GM18508 (cell line): ENCODE data around the gene FCGR3B.
"Not testable (repeated sequence)": the region's sequence is repeated elsewhere in the genome, so short reads cannot be mapped to it uniquely, and the experiment has no call there.

Source experiments
- ATAC-seq: cut with Tn5 transposase; IDR thresholded peaks from one replicate; pipeline ENCODE4 v1.9.1; 2021; ENCODE audit warnings: moderate number of reproducible peaks; ENCODE audit not compliant: insufficient read depth, unreplicated experiment

The FCGR3B gene

DNA sequence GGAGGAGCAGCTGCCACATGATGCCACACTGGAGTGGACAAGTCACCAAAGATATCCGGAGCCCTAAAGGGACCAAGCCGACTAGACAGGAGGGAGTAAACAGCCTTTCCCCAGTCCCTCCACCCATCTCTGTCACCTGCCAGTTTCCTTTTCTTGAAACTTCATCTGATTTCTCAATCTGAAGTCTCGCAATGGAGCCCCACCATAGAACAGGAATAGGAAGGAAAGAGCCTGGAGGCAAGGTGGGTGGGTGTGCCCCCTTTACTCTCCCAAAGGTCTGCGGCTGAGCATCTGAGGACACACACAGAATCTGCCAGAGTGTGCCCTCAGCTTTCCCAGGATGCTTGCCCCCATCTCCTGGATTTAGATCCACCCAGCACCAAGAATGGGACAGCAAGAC is at the start of gene FCGR3B:
Gene FCGR3B (minus strand): TSS at position 101 of the 400 bp plus-strand sequence. CDS start 82 bp downstream, at position 19.
- no peak for ATAC-seq

DNA sequence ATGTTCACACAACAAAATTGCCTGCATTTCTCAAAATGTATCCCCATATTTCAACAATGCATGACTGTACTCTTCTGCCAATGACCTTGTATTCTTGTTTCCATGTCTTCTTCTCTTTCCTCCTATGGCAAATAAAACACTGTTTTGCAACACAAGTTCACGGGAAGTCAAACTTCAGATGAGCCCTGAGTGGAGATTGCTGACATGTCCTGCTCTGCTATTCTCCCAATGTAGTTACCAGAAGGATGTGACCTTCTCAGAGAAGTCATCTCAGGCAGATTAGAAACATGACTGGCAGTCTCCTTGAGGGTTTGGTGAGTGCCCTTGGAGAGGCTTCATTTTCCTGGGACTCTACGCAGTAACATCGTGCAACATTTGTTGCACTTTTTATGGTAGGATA is 47.5 kb upstream of the FCGR3B start:
- no peak for ATAC-seq

DNA sequence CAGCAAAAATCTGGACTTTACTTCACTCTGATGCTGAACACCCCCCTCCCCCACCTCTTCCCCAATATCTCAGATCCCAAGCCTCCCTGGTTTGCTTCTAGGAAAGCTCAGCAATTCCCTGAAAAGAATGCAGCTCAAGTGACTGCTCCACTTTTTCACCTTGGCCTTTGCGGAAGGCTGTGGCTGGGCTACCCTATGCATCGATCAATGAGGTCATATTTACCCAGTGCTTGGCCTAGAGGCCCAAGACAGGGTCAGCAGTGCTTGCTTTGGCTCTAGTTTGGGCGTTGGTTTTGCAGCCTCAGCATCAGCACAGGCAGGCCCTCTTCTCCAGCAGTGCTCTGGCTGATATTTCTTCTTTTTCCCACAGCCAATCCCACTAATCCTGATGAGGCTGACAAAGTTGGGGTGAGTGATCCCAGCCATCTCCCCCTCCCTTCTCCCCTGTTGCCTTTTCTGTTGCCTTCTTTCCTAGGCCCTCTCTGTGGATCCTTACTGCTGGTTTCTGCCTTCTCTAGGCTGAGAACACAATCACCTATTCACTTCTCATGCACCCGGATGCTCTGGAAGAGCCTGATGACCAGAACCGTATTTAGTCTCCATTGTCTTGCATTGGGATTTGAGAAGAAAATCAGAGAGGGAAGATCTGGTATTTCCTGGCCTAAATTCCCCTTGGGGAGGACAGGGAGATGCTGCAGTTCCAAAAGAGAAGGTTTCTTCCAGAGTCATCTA is 46.1 kb upstream of the FCGR3B start:
- ATAC-seq, result no peak

DNA sequence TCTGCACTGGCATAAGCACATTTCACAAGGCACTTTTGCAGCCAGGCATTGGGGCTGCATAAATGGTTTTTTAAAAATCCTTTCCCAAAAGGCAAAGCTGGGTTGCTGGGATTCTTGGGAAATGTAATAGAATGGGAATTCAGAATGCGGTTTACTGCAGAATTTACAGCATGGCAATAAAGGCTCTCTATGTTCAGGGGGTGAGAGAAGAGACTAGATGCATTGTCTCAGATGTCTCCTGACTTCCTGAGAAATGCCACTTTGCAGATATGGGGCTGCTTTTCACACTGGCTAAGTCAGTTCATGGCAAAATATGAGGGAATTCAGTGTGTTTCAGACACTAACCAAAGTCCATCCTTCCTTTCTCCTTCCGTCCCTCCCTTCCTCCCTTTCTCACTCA is 45.5 kb upstream of the FCGR3B start:
- ATAC-seq, result no peak

DNA sequence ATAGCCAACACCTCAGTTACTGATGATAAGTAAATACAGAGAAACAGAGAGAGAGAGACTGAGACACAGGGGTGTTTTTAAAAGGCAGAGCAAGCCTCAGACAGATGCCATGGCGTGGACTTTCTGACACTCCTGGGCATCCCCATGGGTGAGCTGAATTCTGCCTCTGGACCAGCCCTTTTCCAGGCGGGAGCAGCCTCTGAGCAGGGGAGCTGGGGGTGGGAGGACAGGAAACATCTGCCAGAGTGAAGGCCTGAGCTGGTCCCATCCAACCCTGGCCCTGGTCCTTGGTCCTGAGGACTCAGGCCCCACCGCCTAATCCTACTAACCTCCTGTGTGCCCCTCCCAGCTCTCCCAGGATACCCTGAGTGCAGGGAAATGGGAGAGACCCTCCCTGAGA is 43.9 kb upstream of the FCGR3B start:
- not testable (repeated sequence) for ATAC-seq

DNA sequence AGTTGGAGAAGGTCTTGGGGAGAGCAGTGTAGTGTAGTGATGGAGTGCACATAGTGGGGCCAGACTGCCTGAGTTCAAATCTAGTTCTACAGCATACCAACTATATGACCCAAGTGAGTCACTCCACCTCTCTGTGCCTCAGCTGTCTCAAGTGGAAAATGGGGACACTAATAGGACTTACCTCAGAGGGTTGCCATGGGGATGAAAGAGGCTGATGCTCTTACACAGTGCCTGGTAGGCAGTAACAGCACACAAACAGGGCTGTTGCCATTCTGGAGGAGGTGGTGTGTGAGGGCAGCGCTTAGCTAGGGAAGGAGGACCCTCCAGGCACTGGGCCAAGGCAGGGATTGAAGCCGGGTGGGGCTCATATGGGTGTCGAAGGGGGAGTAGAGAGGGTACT is 43.5 kb upstream of the FCGR3B start:
- not testable (repeated sequence) for ATAC-seq

DNA sequence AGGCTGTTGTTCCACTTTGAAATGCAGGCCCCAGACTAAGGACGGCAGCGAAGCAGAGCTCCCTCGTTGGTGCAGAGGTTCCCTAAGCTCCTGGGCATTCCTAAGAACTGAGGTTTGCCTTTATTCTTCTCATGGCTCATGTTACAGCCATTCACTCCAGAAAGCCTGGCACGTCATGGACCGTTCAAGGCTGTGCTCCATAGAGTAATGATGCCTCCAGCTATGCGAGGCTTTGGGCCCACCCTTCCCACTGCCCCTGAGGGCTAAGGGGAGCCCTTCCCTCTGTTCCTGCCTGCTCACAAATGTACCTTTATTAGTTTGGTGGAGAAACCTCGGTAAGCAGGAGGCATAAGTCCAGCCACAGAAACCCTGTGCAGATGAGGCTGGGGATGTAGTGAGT is 42.5 kb upstream of the FCGR3B start:
- not testable (repeated sequence) for ATAC-seq

DNA sequence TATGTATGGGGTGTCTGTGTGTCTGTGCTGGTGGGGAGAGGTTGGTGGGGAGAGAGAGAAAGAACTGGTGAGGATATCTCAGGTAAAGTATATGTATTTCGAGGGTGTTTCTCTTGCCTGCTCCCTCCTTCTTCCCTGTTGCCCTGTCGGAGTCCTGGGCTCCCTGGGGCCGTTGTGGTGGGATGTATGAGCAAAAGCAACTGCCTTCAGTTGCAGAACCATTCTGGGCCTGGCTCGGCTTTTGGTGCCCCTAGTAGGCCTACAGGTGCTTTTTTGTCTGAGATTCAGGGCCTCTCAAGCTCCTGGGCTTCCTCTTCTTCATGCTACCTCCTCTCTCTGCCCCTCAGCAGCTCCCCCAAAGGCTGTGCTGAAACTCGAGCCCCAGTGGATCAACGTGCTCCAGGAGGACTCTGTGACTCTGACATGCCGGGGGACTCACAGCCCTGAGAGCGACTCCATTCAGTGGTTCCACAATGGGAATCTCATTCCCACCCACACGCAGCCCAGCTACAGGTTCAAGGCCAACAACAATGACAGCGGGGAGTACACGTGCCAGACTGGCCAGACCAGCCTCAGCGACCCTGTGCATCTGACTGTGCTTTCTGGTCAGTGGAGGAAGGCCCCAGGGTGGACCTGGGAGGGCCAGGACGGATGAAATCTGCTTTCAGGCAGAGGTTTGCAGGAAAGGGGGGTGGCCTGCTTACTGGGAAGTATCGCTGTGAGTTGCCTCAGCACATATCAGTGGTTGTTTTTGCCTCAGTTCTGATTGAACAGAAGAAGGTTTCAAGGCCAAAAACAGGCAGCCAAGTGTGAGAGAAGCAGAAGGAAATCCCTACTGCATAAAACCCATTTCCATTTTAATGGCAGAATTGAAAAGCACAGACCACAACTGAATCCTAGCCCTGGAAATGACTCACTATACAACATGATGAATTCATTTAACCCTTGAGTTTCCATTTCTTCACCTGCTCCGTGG is 40.4 kb upstream of the FCGR3B start:
- ATAC-seq, result not testable (repeated sequence)

DNA sequence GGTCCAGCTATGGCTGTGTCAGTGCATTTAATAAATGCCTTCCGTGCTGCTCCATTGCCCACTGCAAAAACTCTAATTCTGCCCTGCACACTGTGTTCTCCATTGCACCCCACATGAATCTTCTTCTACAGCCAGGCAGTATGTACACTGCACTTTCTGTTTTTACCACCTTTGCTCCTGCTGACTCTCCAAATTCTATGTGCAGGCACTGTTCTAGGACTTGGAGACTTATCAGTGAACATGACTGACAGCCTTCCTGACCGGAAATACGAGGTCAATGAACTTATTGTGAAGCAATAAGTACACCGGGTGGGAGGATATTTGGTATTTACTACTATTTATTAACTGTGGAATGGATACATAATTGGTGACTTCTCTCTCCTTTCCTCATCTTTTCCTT is 33.7 kb upstream of the FCGR3B start:
- not testable (repeated sequence) for ATAC-seq

DNA sequence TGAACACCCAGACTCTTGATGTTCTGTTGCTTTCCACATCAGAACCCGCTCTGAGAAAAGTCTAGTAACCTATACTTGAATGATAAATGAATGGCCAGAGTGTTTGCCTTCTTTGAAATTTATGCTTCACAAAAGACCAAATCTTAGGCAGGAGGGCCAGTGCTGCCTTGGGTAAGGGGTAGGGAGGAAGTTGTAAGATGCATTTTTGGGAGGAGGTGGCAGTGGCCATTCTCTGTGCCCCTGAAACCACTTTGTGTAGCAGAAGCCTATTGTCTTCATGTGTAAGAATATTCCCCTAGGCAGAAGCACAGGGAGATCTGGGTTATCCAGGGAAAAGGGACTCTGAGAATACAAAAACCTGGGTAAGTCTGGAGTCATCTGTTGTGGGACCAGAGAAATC is 32.6 kb upstream of the FCGR3B start:
- ATAC-seq, result not testable (repeated sequence)

DNA sequence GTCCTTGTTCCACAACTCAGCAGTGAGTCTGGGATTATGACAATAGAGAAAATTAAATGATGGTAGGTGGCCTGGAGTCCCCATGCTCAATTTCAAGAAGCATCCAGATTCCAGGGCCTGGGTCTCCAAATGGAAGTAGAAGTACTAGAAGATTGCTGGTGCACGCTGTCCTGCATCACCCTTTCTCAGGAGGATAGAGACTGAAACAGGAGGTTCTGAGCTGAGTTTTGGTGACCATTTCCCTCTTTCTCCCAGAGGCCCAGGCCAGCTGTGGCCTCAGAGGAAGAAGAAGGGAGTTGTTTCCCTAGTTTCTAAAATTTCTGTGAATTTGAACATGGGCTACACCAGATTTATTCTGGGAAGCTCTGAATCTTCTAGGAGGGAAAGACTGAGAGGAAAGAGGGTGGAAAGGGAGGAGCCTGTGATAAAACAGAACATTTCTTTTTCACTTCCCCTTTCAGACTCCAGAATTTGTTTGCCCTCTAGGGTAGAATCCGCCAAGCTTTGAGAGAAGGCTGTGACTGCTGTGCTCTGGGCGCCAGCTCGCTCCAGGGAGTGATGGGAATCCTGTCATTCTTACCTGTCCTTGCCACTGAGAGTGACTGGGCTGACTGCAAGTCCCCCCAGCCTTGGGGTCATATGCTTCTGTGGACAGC is 31.8 kb upstream of the FCGR3B start, which contains the start of gene FCGR2B:
Gene FCGR2B (plus strand): TSS at position 460 of the 656 bp plus-strand sequence. CDS start 99 bp downstream, at position 559.
- peak; percentile 44 for ATAC-seq

DNA sequence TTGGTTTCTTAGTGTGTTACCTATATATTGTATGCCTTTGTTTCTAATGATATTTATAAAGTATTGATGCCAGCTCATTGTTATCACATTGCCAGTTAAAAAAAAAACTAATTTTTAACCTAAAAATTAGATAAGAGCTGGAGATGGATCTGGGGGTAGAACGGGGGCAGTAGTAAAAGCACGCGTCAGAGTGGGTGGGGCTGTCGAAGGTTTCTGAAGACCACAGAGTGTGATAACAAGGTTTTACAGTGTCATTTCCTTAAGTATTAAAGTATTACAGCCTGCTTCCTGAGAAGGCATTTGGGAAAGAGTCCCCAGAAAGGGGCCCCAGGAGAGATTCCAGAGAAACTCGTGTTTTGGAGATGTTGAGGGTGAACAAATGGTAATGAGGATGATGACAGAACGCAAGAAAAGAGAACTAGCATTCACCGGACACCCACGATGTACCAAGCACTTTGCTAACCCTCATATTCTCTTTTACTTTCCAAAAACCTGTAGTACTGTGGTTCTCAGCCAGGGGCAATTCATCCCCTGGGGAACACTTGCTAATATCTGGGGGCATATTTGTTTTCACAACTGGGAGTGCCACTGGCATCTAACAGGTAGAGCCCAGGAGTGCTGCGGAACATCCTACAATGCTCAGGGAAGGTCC is 30.8 kb upstream of the FCGR3B start:
- ATAC-seq, result not testable (repeated sequence)

DNA sequence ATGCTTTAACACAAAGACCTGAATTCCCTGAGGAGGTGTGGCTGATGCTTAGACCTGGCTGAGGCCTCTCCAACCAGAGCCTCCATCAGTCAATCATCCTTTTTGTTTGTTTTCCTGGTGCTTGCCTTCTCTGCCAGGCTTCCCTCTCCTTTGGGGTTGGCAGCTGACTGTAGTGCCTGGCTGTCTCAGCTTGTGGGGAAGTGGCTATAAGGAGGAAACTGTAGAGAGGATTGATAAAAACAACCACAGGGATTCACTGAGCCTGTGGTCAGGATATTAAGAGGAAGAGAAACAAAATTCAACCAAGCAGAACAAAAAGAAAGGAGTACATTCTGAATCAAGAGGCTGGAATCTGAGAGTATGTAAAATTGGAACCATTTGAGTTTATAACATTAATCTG is 27.5 kb upstream of the FCGR3B start:
- ATAC-seq, result not testable (repeated sequence)

DNA sequence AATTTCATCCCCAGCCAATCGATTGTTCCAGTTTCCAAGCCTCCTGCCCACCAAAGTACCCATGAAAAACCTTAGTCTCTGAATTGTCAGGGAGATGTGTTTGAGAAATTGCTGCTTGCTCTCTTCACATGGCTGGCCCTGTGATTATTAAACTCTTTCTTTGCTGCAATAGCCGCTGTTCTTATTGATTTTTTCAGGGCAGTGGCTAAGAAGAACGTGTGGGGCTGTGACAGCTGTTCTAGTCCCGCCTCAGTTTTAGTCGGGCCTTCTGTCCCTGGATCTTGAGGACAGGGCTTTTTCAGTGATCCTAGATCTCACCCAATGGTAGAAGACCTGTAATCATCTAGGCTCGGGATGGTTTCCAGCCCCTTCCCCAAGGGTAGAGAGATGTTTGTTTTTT is 23.0 kb upstream of the FCGR3B start:
- not testable (repeated sequence) for ATAC-seq

DNA sequence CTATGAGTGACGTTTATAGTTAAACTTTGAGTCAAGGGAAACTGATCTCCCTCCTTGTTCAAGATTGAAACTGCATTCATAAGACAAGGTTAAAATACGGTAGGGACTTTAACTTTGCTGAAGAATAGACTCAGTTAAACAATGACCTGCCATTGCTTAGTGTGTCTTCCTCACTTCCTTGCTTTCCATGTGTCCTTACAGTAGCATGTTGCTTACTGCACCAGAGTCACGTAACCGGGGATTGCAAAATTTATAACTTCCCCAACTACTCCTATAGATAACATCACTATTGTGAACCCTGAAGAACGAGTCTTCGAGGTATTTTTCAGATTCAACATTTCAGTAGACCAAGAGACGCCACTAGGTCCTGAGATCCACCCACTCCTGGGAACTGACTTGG is 22.6 kb upstream of the FCGR3B start:
- ATAC-seq, result not testable (repeated sequence)

DNA sequence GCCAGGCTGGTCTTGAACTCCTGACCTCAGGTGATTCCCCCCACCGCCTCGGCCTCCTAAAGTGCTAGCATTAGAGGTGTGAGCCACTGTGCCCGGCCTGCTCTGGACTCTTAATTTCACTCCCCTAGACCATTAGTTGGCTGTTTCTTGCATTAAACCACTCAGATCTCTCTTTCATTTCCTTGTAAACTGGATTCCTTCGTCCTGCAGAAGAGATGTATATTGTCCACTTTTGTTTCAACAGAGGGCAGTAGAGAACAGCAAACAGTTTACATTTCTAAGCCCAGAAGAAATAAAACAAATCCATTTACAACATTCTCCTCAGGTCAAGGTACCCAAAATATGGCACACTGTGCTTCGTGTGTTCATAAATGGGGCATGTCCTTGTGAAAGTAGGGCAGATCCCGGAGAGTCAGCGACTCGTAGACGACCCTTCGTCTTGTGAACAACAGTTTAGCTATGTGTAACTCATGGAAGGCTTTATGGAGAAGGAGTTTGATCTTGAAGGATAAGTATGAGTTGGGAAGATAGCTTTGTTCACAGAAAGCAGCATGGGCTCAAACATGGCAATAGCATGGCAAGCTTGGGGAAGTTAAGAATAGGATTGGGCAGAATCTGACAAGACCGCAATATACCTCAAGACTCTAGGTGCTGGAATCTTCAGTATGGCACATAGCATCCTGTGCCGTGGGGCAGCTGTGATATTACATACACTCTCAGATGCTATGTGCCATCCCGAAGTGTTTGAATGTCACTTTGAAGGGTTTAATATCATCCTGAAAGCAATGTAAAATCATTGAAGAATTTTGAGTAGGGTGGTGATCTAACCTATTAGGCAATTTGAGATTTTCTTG is 16.8 kb upstream of the FCGR3B start:
- ATAC-seq, result not testable (repeated sequence)

DNA sequence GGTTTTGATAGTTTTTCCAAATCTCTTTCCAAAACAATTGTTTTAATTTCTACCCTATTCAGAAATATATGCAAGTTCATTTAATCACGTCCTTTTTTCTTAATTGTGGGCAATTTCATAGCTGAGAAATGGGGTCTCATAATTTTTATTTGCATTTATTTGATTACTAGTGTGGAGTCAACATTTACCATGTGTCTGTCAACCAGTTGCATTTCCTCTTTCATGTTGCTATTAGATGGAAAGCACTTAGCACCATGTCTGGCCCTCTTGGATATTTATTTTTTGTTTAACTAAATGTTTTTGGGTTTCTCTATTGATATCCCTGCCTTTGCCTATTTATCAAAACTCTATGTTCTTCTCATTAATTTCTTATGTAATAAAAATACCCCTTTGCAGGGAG is 13.9 kb upstream of the FCGR3B start:
- ATAC-seq, result not testable (repeated sequence)

DNA sequence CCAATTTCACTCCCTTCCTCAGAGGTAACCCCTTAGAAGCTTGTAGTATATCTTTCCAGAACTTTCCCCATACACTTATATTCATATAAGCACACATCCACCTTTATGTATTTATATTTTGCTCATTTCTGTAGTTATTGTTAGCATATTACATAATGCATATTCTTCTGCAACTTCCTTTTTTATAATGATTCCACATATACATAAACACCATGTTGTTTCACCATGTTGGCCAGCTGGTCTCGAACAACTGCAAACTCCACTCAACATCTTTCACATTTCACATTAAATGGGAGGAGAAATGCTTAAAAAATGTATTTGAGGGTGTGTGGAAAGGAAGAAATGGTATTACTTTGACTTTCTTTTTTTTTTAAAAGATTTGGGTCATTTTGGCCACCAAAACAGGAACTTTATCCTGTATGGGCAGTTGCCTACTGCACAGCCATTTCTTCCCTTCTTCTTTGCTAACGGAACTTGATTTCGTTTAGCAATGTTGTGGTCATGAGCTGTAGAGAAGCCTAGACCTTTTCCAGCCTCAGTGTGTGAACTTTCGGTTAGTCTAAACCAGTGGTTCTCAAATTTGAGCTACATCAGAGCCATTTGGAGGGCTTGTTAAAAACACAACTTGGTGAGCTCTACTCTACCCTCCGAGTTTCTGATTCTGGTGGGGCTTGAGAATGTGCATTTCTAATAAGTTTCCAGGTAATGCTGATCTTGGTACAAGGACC is 12.7 kb upstream of the FCGR3B start:
- ATAC-seq, result not testable (repeated sequence)
